ENCODE data around the gene PRLR.
"Not testable (repeated sequence)": the region's sequence is repeated elsewhere in the genome, so short reads cannot be mapped to it uniquely, and the experiment has no call there.

Gene PRLR

DNA sequence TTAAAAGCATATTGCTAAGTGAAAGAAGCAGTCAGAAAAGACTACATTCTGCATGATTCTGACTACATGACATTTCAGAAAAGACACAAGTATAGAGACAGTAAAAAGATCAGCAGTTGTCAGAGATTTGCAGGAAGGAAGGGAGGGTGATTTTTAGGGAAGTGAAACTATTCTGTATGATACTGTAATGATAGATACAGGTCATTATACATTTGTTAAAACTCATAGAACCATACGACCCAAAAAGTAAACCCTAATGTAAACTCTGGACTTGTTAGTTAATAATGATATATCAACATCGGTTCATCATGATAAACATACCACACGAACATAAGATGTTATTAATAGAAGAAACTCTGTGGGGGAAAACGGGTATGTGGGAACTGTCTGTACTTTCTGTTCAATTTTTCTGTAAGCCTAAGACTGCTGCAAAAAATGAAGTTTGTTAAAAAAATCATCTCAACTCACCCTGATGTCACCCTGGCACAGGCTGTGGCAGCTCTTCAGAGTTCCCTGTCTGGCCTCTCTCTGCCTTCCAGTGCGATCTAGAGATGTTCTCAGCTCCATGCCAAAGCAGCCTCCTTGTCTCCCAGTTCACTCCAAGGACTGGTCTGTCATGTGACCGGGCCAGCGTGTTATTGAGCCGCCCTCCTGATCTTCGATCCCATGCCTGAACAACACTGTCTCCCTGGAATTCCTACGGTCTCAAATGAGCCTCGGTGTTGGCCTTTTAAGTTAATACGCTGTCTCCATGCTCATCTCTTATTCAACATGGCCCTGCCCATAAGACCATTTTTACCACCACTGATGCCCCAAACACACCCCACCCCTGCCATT lies 35.4 kb downstream of the PRLR start:
- DNase-seq, result no peak

DNA sequence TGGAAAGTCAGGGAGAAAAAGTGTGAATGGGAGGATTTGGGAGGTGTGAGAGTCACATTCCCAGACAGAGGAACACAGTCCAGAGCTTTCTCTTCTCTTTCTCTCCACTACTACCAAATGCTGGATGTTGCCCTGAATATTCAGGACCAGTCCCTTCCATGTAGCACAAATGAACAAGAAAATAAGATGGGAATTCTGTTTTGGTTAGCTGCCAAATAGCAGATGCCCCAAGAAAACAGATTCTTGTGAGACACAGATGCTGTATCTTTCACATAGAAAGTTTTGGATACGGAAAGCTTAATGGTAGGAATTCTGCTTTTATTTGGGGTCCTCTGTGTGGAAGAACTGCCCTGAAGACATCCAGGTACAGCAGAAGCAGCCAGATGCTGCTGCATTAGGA lies 37.8 kb downstream of the PRLR start:
- no peak for DNase-seq

DNA sequence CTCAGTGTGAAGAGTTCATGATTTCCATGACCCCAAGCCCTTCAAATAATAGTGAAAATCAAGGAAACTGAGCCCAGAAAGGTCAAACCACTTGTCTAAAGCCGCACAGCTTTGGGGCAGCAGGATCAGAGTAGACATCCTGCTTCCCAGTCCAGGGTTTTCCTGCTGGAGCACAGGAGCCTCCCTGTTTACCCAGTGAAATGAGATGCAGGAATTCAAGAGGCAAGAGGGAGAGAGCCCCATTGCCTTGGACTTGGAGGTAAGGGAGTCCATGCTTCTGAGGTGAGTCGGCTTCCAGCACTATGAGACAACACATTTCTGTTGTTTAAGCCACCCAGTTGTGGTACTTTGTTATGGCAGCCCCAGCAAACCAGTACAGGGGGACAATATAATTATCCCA lies 40.5 kb downstream of the PRLR start:
- not testable (repeated sequence) for DNase-seq

DNA sequence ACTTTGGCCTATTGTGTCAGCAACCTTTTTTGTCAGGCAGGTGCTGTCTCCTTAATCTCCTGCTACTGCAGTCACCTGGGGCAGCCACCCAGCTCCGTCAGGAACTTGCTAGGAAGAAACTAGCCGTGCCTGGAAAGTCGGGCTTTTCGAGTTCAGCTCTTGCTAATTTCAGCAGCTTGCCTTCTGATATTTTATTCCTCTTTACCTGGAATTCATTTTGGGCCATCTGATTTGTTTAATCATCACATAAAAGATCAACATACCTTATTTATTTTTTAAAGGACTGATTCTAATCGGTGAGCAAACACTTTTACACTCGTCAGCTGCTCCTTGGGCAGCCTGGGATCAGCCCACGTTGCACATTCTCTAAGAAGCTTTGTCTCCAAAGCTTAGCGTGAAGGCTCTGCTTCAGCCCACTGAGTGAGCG lies 42.2 kb downstream of the PRLR start:
- DNase-seq, result no peak

DNA sequence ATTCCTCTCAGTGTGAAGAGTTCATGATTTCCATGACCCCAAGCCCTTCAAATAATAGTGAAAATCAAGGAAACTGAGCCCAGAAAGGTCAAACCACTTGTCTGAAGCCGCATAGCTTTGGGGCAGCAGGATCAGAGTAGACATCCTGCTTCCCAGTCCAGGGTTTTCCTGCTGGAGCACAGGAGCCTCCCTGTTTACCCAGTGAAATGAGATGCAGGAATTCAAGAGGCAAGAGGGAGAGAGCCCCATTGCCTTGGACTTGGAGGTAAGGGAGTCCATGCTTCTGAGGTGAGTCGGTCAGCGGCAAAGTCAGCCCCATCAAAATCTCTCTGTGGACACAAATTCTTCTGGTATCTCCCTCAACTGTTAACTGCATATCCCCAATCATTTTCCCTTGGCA lies 42.7 kb downstream of the PRLR start:
- not testable (repeated sequence) for DNase-seq

DNA sequence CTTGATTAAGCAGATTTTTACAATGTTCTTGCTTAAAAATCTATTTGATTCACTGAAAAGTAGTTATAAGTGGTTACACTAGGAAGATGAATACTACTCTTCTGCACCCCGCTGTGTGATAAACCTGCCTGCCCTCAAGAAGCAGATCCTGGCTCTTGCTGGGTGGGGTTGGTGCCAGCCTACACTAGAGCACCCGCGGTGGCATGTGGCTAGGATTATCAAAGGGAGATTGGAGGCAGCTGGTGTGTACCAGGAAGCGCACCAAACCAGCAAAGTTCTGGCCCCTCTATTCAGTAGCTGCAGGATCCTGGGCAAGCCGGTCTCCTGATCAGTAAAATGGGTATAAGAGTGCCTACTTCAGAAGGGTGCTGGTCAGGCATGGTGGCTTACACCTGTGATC lies 43.5 kb downstream of the PRLR start:
- no peak for DNase-seq

DNA sequence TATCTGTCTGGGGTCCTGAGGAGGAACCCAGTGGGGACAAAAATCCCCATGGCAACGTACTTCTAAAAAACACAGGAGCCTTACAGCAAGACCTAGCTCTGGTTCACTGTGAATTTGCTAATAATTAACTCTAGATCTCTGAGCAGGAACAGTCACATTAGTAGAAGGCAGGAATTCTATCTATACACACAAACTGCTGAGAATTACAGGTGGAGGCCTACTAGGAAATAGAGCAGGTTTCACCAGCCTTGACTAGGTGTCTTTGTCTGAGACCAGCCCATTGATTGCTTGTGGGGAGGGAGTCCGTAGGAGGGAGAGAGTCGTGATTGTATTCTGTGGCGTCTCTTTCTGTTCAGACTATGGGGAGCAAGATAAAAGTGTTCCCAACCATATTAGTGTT lies 44.8 kb downstream of the PRLR start:
- DNase-seq, result no peak

DNA sequence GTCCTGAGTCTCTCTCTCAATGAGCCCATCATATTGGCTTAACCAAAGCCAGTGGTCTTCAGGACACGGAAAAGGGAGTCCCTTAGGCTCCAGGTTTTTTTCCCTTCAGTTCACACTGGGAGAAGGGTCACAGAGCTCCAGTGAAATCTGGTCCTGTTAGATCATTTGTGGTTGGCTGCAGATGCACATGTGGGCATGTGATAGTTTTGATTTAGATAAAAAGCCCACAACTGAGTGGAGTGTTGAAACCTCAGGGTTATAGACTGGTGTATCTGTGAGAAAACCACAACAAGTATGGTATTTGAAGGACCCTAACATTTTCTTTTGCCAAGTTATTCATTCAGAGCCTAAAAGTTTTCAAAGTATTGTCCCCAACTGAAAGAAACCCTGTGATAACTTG lies 46.7 kb downstream of the PRLR start:
- no peak for DNase-seq

DNA sequence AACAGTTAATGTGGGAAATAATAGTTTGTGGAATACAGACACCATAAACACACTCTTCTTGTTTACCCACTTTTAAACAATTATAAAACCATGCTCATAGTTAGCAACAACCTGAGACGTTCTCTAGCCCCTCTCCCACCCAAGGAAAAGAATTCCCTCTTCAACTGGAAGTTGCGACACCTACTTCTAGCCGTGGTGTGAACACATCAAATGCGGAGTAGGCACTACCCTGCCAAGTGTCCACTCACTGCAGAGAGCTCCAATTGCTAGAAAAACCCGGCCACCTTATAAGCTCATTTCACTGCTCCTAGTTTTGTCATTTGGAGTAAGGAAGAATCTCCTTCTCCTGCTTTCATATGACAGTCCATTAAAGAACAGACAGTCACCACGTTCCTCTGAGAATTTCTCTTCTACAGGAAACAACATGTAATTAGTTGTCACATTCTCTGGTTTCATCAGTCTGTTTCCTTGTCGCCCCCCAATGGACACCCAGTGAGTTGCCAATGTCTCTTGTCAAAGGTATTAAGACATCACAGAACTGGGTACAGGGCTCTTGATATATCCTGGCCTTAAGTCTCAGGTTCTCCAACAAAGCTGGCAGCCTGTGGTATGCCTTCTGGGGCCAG lies 47.3 kb downstream of the PRLR start:
- peak; percentile 54 for DNase-seq

DNA sequence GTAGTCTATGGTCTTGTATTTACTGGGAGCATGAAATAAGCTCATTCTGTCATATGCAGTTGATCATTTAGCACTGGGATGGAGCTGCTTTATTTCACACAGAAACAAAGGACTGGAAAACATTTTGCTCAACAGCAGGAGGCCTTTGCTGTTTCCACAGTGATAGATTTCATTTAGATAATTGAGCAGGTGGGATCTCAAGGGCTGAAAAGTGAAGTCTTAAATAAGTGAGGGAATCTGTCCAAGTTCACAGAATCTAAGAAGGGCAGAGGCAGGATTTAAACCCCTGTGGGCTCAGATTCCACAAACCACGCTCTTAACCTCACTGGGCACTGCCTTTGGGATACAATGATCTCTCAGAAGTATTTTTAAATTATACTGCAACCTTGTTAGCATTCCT lies 47.8 kb downstream of the PRLR start:
- DNase-seq, result no peak

DNA sequence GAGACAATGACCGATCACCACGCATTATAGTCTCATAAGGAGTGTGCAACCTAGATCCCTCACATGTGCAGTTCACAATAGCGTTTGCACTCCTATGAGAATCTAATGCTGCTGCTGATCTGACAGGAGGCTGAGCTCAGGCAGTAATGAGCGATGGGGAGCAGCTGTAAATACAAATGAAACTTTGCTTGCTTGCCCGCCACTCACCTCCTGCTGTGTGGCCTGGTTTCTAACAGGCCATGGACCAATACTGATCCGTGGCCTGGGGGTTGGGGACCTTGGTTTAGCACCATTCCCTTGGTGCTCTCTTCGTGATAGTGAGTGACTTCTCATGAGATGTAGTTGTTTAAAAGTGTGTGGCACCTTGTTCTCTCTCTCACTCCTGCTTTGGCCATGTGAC lies 50.2 kb downstream of the PRLR start:
- DNase-seq, result no peak

DNA sequence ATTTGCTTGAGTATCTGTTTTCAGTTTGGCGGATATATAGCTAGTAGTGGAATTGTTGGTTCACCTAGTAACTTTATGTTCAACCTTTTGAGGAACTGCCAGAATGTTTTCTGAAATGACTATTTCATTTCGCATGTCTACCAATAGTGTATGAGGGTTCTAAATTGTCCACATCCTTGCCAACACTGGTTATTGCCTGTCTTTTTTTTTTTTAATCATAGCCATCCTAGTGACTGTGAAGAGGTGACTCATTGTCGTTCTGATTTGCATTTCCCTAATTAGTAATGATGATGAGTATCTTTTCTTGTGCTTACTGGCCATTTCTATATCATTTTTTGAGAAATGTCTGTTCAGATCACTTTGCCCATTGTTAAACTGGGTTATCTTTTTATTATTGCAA lies 52.5 kb downstream of the PRLR start:
- no peak for DNase-seq

DNA sequence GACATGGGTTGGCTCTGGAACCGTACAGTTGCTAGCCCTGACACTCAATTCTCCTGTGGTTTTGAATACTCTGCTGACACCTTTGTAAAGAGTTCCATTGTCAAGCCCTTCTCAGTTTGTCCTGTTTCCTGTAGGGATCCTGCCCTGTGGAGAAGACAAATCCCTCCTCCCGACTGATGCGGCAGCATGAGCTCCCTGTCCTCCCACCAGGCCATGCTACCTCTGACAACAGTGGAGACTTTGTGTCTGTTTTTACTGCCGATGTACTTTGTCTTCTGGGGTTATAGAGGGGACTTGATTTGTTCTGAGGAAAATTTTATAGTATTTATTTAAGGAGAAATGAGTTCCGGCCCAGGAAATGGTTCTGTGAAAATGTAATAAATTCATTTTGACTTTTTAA lies 57.8 kb downstream of the PRLR start:
- DNase-seq, result no peak

DNA sequence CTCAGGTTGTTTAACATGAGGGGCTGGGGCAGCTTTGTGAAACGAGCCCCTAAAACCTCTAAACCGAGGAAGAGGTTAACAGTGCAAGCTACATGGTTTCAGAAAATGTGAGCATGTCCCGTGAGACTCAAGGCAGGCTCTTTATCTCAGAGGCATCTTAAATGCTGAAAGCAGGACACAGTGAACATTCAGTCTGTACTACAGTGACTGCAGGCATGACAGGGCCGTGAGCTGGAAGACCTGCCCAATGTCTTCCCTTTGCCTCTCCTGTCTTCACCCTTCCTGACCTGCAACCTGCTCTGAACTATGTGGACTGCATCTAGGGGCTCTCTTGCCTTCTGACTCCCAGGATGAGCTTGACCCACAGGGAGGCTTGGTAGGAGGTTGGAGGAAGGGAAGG lies 58.3 kb downstream of the PRLR start:
- no peak for DNase-seq

DNA sequence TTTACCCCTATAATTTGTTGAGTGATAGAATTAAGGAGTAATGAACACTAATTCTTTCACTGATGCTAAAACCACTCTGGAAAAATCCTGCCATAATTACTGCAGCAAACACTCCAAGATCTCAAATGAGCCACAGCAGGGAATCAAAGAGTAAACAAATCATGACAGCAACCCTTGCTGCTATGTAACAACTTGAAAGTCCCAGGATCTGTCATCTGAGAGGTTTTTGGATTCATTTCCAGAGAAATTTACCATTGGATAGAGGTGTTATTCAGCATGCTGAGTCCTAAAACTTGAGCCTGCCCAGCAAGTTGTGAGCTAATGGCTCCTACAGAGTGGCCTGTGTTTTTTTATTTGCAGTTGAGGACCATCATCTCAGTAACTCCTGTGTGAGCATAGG lies 59.2 kb downstream of the PRLR start:
- peak; percentile 83 for DNase-seq

DNA sequence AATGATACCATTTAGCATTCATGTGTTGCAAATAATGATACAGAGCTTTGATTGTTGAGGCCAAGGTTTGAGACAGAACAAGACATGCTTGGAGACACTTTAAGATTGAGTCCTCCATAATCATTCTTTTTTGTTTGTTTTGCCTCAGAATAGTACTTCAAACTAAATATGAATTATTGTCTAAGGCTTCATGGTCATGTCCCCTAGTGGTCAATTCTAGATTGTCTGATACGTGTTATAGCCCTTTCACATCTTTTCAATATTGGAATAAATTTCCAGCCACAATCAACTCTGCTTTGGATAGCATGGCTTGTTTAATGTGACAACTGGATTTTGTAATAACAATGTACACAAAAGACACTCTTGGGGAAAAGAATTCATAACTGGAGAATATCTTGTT lies 64.2 kb downstream of the PRLR start:
- no peak for DNase-seq

DNA sequence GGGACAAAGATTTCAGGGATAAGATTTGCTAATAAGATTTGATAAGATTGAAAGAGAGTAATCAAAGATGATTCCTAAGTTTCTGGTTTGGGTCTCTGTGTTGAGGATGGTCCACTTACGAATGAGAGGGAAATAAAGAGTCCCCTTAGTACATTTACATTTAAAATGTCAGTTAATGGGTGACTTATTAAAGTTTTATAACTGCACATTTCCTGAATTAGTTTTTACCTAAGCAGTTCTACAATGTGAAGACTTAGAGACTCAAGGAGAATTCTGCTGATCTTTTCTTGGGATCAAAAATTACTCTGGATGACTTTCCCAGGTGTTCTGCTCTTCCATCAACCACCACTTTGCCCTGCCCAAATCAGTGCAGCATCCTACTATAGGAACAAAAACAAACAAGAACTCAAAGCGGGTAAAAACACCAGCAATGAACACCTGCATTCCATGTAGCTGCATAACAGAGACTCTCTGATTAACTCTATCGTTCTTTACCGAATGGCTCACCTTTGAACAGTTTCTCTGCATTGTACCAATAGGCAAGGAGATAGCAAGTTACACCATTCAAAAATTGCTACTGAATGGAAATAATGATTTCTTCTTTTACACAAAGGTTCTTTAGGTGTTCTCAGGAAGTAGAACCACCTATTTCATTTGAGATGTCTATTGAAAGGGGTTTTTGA lies 65.3 kb downstream of the PRLR start:
- DNase-seq, result no peak

DNA sequence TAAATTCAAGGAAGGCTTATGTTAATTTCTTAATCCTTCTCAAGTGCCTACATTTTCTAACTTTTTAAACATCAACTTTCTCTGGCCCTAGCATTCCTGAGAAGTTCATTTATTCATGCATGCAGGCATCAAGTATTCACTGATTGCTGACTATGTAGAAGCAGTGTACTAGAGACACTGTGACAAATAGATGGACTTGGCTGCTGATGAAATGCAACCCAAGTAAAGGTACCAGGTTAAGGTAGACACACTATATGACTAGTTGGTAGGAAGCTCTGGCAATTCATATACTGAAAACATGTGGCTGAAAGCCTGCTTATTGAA lies 66.6 kb downstream of the PRLR start:
- no peak for DNase-seq

DNA sequence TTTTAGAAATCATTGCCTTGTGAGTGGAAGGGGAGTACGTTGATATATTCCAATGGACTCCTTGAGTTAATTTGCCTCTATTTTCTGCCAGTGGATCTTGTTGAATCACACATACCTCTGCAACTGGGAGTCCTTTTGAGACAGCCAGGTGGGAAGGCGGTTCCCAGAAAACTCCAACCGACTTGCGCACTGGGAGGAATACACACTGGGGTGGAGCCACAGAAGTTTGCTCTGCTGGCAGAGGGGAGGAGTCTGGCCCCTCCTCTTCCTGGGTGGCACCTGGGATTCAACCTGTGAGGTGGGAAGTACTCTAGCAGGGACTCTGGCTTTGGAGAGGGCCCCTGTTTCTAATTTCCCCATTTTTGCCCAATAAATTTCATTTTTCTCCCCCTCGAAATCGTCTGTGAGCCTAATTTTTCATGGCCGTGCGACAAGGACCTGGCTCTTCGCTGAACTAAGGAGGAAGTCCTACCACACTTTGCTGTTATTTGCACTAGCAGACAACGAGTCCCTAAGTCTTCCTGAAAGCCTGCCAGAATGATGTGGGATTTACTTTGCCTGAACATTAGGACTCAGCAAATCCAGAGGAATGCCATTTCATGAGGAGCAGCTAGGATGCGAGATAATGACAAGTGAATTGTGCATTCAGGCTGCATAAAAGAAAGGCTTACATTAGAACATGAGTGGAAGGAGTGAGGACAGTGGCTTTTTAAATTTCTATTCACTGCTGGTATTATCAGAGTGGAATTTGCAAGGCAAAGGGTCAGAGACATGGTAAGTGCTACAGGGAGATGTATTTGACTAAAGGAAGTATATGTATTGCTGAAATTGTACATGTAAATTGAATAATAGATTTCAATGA lies 67.2 kb downstream of the PRLR start:
- no peak for DNase-seq

DNA sequence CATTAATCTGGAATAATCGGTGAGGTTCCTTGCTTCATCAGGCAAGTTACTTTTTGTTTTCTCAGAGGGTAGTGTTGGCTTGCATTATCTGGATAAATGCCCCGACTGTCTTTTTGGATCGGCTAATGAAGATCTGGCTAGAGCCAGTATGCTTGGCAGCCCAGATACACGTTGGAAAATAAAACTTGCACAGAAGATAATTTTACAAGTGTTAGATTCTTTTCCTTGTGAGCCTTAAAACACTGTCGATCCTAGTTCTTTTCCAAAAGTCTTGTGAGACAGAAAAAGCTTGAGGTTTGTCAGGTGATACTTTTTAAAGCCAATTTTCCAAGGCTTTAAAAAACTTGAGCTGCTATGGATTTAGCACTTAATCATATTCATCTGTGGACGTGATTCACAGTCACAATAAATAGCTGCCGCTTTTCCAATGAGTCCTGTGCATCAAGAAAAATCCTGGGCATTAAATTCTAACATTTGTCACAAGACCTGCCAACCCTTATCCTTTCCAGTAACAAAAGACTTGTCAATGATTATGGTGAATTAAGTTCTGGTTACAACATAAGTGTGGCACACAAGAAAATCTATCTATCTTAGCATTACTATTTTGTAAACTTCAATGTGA lies 68.5 kb downstream of the PRLR start:
- DNase-seq, result no peak

DNA sequence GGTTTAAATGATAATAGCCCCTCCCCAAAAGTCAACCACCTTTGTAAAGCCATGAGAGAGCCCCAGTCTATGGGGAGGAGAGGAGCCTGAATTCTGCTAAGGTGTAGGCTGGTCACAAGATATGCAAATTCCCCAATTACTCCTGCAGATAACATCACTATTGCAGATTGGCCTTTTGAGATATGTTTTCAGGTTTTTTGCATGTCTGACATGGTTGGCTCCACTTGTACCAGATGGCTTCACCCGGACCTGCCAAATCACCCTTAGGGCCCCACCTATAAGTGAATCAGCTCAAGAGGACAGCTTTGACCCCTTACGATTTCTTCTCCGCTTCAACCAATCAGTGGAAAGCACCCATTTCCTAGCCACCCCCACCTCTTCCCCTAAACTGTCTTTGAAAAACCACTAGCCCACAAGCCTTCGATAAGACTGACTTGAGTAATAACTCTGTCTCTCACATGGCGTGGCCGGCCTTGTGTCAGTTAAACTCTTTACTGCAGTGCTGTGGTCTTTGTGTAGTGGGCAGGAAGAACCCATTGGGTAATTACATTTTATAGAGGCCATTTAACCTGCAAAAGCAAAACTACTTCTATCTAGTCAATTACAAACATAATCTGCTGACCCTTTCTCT lies 69.7 kb downstream of the PRLR start:
- DNase-seq, result no peak

DNA sequence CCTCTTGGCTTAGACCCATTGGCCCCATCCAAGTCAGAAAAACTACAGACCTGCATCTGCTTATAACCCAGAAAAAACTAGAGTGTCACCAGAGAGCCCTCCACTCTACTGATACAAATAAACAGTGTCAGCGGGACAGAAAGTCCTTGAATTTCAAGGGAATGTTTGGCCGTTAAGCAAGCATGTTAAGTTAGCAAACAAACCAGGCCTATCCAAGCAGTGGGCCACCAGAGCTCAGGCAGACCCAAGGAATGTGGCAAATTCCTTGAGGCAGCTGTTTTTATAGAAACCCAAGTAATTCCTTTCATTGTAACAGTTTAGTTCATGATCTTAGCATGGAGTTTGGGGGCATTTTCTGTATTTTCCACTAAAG lies 70.9 kb downstream of the PRLR start:
- DNase-seq, result no peak

Measured in NCI-H748 treated with DMSO at 0.1 percent for 48 hours (cell line).